IPS-NIHi7 (cell line): ENCODE measurements around the gene HEBP1.

Experiments
- DNase-seq: peaks from one replicate; pipeline ENCODE4 v3.0.0; 2012; ENCODE audit warnings: mixed read lengths; ENCODE audit errors: extremely low spot score

Gene HEBP1

GRCh38 chr12:12951504-12951903 lies 48.6 kb downstream of the HEBP1 start:
- no peak for DNase-seq

- DNase-seq: no peak
Observed at GRCh38 chr12:12947902-12948301, 52.2 kb downstream of the HEBP1 start.

- no peak for DNase-seq
Observed at GRCh38 chr12:12946686-12947355, 53.2 kb downstream of the HEBP1 start.

GRCh38 chr12:12945591-12945990 lies 54.5 kb downstream of the HEBP1 start:
- no peak for DNase-seq

GRCh38 chr12:12943586-12944260 lies 56.3 kb downstream of the HEBP1 start:
- no peak for DNase-seq

GRCh38 chr12:12941450-12942350 lies 58.4 kb downstream of the HEBP1 start:
- no peak for DNase-seq

- DNase-seq: no peak
Observed at GRCh38 chr12:12939888-12940287, 60.2 kb downstream of the HEBP1 start.

GRCh38 chr12:12938541-12938940 lies 61.5 kb downstream of the HEBP1 start:
- no peak for DNase-seq

- no peak for DNase-seq
Observed at GRCh38 chr12:12936983-12937491, 63.0 kb downstream of the HEBP1 start.

- DNase-seq: no peak
Observed at GRCh38 chr12:12934556-12934955, 65.5 kb downstream of the HEBP1 start.

GRCh38 chr12:12933742-12934141 lies 66.3 kb downstream of the HEBP1 start:
- no peak for DNase-seq

GRCh38 chr12:12930633-12931219 lies 69.3 kb downstream of the HEBP1 start:
- no peak for DNase-seq

- no peak for DNase-seq
Observed at GRCh38 chr12:12929696-12930095, 70.4 kb downstream of the HEBP1 start.

- DNase-seq: no peak
Observed at GRCh38 chr12:12927211-12928079, 72.6 kb downstream of the HEBP1 start.

- no peak for DNase-seq
Observed at GRCh38 chr12:12926571-12927071, 73.4 kb downstream of the HEBP1 start.

- no peak for DNase-seq
Observed at GRCh38 chr12:12925388-12925787, 74.7 kb downstream of the HEBP1 start.
